ENCODE results near the gene RFX2. TPM values are rescaled to one million over a fixed set of nuclear protein-coding genes. Genes with fewer than 3 reads are reported as not detected.

RFX2 gene
- total RNA-seq, result 9.2 and 9.6 TPM in 2 replicates

DNA sequence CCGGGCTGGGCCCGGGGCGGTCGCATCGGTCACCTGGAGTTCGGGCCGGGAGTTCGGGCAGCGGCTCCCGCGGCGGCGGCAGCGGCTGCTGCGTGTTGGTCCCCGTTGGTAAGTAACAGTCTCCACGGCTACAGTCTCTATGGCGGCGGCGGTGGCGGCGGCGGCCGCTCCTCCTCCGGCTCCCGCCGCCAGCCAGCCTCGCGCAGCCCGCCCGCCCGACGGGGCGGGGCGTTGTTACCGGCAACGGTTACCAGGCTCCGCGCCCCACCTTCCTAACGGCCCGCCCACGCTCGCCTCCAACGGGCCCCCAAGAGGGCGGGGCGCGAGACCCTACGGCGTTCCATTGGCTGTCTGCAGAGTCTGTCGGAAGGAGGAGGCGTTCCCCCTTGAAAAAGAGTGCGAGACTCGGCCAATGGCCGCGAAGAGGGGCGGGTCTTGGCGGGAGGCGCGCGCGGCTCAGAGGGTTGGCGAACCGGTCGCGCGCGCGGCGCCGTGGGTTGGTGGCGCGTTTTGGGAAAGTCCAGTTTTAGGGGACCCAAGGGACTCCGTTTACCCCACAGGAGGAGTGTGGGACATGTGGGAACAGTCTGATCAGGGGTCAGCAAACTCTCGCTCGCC is at the start of gene RFX2:
TSS of gene RFX2 (minus strand) at position 141 of the 618 bp plus-strand sequence. CDS start 63,004 bp downstream, outside the sequence.

DNA sequence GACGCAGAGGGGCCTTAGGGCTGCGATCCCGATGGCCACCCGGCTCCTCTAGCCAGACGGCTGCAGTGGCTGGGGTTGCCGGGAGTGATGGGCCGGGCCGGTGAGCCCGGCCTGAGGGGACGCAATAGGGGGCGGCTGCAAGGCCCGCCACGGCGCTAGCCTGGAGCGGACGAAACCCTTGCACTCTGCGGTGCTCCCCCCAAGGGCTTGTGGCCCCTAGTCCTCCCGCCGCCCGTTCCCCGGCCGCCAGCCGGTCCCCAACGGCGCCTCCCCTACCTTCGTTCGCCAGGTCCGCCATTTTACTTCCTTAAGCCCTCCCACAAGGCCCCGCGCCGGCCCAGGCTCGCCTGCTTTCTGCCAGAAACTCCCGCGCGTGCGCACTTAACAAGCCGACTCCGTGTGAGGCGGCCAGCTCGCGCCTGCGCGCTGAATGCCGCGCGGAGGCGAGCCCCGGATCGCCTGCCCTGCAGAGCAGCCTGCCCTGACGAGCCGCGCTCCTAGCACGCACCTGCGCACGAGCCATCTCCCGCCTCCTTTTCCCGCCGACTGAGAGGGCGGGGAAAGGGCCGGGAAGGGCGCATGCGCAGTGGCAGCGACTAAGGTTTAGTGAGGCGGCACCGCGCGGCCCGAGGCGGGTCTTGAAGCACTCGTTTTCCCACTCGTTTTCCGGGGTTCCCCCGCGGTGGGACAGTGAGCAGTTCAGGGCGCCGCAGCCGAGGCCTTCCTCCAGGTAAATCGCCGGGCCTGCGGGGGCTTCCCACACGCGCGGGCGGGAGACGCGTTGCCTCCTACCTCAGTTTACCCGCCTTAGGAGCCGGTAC is 132.3 kb downstream of the RFX2 start, which contains the start of gene RANBP3:
TSS of gene RANBP3 (minus strand) at position 356 of the 821 bp plus-strand sequence. CDS start at position 298, 58 bp downstream.

Other genes starting within 250 kb of the RFX2 start
- not detected in 2 replicates for gene FUT5, start 240.0 kb downstream of the RFX2 start, total RNA-seq
- gene NDUFA11, start 206.7 kb downstream of the RFX2 start, total RNA-seq, result 216 and 438 TPM in 2 replicates
- 4.3 and 5.5 TPM in 2 replicates for gene VMAC, start 205.6 kb downstream of the RFX2 start, total RNA-seq
- 4.9 and 5.5 TPM in 2 replicates for gene CAPS, start 196.2 kb downstream of the RFX2 start, total RNA-seq
- gene RANBP3, start 132.4 kb downstream of the RFX2 start, total RNA-seq, result 40.1 and 47.3 TPM in 2 replicates
- not detected in 2 replicates for gene ACSBG2, start 25.2 kb upstream of the RFX2 start, total RNA-seq
- gene MLLT1, start 169.5 kb upstream of the RFX2 start, total RNA-seq, result 9.2 and 13.3 TPM in 2 replicates
- not detected in 2 replicates for gene ACER1, start 223.1 kb upstream of the RFX2 start, total RNA-seq

Measured in subcutaneous preadipocyte (primary cell).